Keratinocyte (primary cell): ENCODE data around the gene TNS4.

Source experiments
- EZH2 ChIP-seq: IDR thresholded peaks from one replicate; pipeline ENCODE4 v1.6.1; 2012; ENCODE audit warnings: inconsistent platforms, mild to moderate bottlenecking, low read length, moderate library complexity
- TF ChIP-seq, protein P1 (sequence below), 3 experiments: IDR thresholded peaks in 1 of 3; conservative IDR thresholded peaks in 1 of 3; optimal IDR thresholded peaks in 1 of 3; 2 replicates in 2 of 3; 3 replicates in 1 of 3; pipeline versions ENCODE3 to v1.5.1; 2011; ENCODE audit warnings: low read length in 3 of 3, mild to moderate bottlenecking in 3 of 3, moderate library complexity in 2 of 3, control low read depth in 1 of 3, inconsistent platforms in 1 of 3; ENCODE audit not compliant: insufficient read depth in 2 of 3; ENCODE audit errors: extremely low read depth in 1 of 3

DNA sequence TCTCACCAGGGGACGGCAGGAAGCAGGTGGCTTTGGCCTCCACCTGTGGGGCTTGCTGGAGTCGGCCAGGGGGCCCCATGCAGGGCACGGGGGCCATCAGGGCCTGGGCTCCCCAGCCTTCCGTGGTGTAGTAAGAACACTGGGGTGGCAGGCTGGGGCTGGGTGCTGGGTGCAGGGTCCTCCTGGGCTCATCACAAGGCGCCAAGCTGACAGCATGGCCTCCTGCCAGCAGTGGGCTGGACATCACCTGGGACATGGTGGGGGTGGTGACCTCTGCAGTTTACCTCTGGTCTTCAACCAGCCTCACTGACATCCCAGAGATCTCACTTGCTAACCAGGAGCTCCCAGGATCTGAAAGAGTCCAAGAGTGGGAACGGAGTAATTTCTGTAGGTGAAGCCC, 5.3 kb downstream of the TNS4 start:
- TF ChIP-seq, protein P1, sequence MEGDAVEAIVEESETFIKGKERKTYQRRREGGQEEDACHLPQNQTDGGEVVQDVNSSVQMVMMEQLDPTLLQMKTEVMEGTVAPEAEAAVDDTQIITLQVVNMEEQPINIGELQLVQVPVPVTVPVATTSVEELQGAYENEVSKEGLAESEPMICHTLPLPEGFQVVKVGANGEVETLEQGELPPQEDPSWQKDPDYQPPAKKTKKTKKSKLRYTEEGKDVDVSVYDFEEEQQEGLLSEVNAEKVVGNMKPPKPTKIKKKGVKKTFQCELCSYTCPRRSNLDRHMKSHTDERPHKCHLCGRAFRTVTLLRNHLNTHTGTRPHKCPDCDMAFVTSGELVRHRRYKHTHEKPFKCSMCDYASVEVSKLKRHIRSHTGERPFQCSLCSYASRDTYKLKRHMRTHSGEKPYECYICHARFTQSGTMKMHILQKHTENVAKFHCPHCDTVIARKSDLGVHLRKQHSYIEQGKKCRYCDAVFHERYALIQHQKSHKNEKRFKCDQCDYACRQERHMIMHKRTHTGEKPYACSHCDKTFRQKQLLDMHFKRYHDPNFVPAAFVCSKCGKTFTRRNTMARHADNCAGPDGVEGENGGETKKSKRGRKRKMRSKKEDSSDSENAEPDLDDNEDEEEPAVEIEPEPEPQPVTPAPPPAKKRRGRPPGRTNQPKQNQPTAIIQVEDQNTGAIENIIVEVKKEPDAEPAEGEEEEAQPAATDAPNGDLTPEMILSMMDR (optimal IDR thresholded peaks at IDR 0.05 in 1 of 3, IDR thresholded peaks at IDR 0.05 in 1 of 3, conservative IDR thresholded peaks at IDR 0.05 in 1 of 3; ENCODE audit: extremely low read depth in 1 of 3, insufficient read depth in 2 of 3, low read length in 3 of 3): no peak
- TF ChIP-seq EZH2: no peak
